Spleen (tissue), 7 donors: ENCODE results near the gene ARPIN.

Experiments used
- CTCF ChIP-seq, 11 experiments: fragments of 200-600 bp in 7 of 11; fragments of 450-650 bp in 4 of 11; sonication (generic) in 4 of 11; IDR thresholded peaks in 8 of 11; conservative IDR thresholded peaks in 3 of 11; 1 replicate in 7 of 11; 2 replicates in 4 of 11; pipeline versions ENCODE4 v1.4.0 to v1.8.0; 2016 to 2021; ENCODE audit warnings: antibody characterized with exemption in 11 of 11, inconsistent platforms in 4 of 11, mild to moderate bottlenecking in 1 of 11
- POLR2A ChIP-seq, 3 donors: fragments of 450-650 bp; IDR thresholded peaks; one replicate each; pipeline ENCODE4 v1.5.1; 2017; ENCODE audit warnings: antibody characterized with exemption in 3 of 3, mild to moderate bottlenecking in 1 of 3
- POLR2AphosphoS5 ChIP-seq, 3 donors: sonication (generic); formaldehyde crosslinking; IDR thresholded peaks; one replicate each; pipeline ENCODE4 v1.5.1; 2017; ENCODE audit warnings: antibody characterized with exemption in 3 of 3
- donor health status: DM: no; HTN: no; CAD: no; lungs with moderate emphysema.
- donor health status: DM: no; HTN: no; CAD: no.
- donor health status: DM: no; HTN: no; CAD: no.

GRCh38 chr15:89863918-89864317 is 48.8 kb downstream of the ARPIN start:
- TF ChIP-seq CTCF (IDR thresholded peaks at IDR 0.05 in 8 of 11, conservative IDR thresholded peaks at IDR 0.05 in 3 of 11) (no peak), POLR2A (IDR thresholded peaks at IDR 0.05) (no peak), POLR2AphosphoS5 (IDR thresholded peaks at IDR 0.05) (no peak)
